GM19193 (cell line): Measurements from ENCODE around the gene SLC17A7.

ENCODE experiments used
- POLR2A ChIP-seq: IDR thresholded peaks from 4 replicates; pipeline ENCODE4 v1.6.1; 2011; ENCODE audit not compliant: insufficient read depth, insufficient read length; ENCODE audit errors: extremely low read depth

SLC17A7 gene

GRCh38 chr19:49441210-49441959 lies at the start of gene SLC17A7:
TSS of gene SLC17A7 (minus strand) at chr19:49441527. CDS start at chr19:49441379, 148 bp downstream.
- no peak for TF ChIP-seq POLR2A

- peak; percentile 52 for TF ChIP-seq POLR2A
Observed at GRCh38 chr19:49490287-49491029, 49.1 kb upstream of the SLC17A7 start.

GRCh38 chr19:49489601-49490167 lies 48.4 kb upstream of the SLC17A7 start:
- TF ChIP-seq POLR2A: peak; percentile 18

GRCh38 chr19:49488863-49489537 lies 47.7 kb upstream of the SLC17A7 start:
- TF ChIP-seq POLR2A: no peak

GRCh38 chr19:49488046-49488862 lies 46.9 kb upstream of the SLC17A7 start:
- no peak for TF ChIP-seq POLR2A

- peak; percentile 99 for TF ChIP-seq POLR2A
Observed at GRCh38 chr19:49487277-49488045, 46.1 kb upstream of the SLC17A7 start, which contains the start of gene RPL13A. TSS of gene RPL13A (plus strand) at chr19:49487608. CDS start at chr19:49487630, 22 bp downstream.

GRCh38 chr19:49486710-49487276 lies 45.5 kb upstream of the SLC17A7 start:
- no peak for TF ChIP-seq POLR2A

- TF ChIP-seq POLR2A: no peak
Observed at GRCh38 chr19:49486232-49486631, 44.9 kb upstream of the SLC17A7 start.

GRCh38 chr19:49481020-49481683 lies 39.8 kb upstream of the SLC17A7 start:
- TF ChIP-seq POLR2A: no peak

- TF ChIP-seq POLR2A: no peak
Observed at GRCh38 chr19:49479975-49480628, 38.8 kb upstream of the SLC17A7 start.

- no peak for TF ChIP-seq POLR2A
Observed at GRCh38 chr19:49475995-49476880, 34.9 kb upstream of the SLC17A7 start.
